Right lobe of liver (tissue), 6 donors: Measurements from ENCODE around the gene MYL3. TPM values are rescaled to one million over a fixed set of nuclear protein-coding genes. Genes with fewer than 3 reads are reported as not detected.

Source experiments
- ATAC-seq, 4 donors: fragments of 200-7000 bp; cut with Tn5 transposase; one replicate each; pipeline ENCODE4 v1.9.1; 2020; ENCODE audit warnings: mild to moderate bottlenecking in 4 of 4, moderate library complexity in 4 of 4
- DNase-seq, 3 donors: peaks; one replicate each; pipeline ENCODE4 v3.0.0-alpha.2; 2020
- H3K27ac ChIP-seq, 3 donors: fragments of 200-600 bp; one replicate each; pipeline ENCODE4 v1.8.0; 2022
- H3K27me3 ChIP-seq, 2 donors: fragments of 200-600 bp; one replicate each; pipeline ENCODE4 v1.8.0; 2022
- H3K36me3 ChIP-seq, 4 donors: fragments of 200-600 bp; sonication (generic) in 1 of 4; one replicate each; pipeline versions ENCODE4 v1.5.1 to v1.8.0; 2017 to 2022; ENCODE audit warnings: control low read depth in 1 of 4
- H3K4me1 ChIP-seq, 4 donors: fragments of 200-600 bp; sonication (generic) in 1 of 4; one replicate each; pipeline versions ENCODE4 v1.5.1 to v1.8.0; 2017 to 2022; ENCODE audit warnings: control low read depth in 1 of 4
- H3K4me3 ChIP-seq, 3 donors: fragments of 200-600 bp; one replicate each; pipeline ENCODE4 v1.8.0; 2022
- H3K9me3 ChIP-seq, 4 donors: fragments of 200-600 bp; sonication (generic) in 1 of 4; one replicate each; pipeline versions ENCODE4 v1.5.1 to v1.8.0; 2017 to 2022; ENCODE audit warnings: control low read depth in 1 of 4
- CTCF ChIP-seq, 4 donors: fragments of 200-600 bp in 3 of 4; fragments of 450-650 bp in 1 of 4; IDR thresholded peaks; one replicate each; pipeline versions ENCODE4 v1.5.1 to v1.8.0; 2016 to 2022; ENCODE audit warnings: antibody characterized with exemption in 4 of 4, mild to moderate bottlenecking in 2 of 4
- POLR2A ChIP-seq: fragments of 450-650 bp; IDR thresholded peaks from one replicate; pipeline ENCODE4 v1.6.1; 2017; ENCODE audit warnings: antibody characterized with exemption, mild to moderate bottlenecking
- WGBS: methylation state at CpG from one replicate; pipeline ENCODE4 v1.1.6; 2018; ENCODE audit warnings: low coverage, low lambda C conversion rate; ENCODE audit not compliant: insufficient coverage; ENCODE audit errors: missing lambda C conversion rate; 5-methylcytosine and 5-hydroxymethylcytosine counted together
- intact Hi-C, 2 donors: fragments of 100-400 bp; cut with DNase I; formaldehyde crosslinking; loops; one replicate each; pipeline versions ENCODE4 v1.11.2 to v1.14.1; 2022
- total RNA-seq, 6 experiments: library from RNA; depleted of rRNA in 2 of 6; stranded (reverse); fragments of >200 nt in 2 of 6; fragmentation: NEBNext Ultra II Directional in 3 of 6; extraction: Animal tissue kit (Norgen Biotek cat#: 25700) in 3 of 6; gene quantifications; one replicate each; pipeline versions ENCODE4 v1.1.0 to v1.2.4, GENCODE V29; 2016 to 2023
- donor health status: DM: no; HTN: yes; CAD: no.
- donor health status: DM: no; HTN: no; CAD: no.
- donor health status: DM: no; HTN: no; CAD: no.
- donor health status: DM: no; HTN: yes; CAD: no.
- donor health status: DM: no; HTN: yes; CAD: no.

Gene MYL3
- total RNA-seq, 6 experiments from 2014 or later: 0.37 to 2.0 (median 1.00) TPM

DNA sequence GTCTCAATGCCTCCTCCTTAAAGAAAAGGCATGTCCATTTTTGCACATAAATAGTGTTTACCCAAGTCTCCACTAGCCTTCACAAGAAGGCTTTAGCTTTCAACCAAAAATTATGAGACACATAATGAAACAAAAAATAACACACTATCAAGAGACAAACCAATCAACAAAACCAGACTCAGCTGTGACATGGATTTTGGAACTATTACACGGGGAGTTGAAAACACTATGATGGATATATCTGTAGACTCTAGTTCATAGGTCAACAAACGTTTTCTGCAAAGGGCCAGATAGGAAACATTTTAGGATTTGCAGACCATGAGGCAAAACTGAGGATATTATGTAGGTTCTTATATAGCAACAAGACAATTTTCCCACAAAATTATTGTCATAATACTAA is 24.9 kb downstream of the MYL3 start:
- Histone ChIP-seq H3K9me3 (no peaks in the 10 kb centered on the region), H3K27me3 (no peaks in the 10 kb centered on the region), H3K4me3 (no peak overlapping the region), H3K4me1 (no peaks in the 10 kb centered on the region), H3K27ac (no peak overlapping the region), H3K36me3 (no peaks in the 10 kb centered on the region)
- ATAC-seq (no peak), DNase-seq (no peak)
- intact Hi-C loops: no loop called here
- TF ChIP-seq CTCF (IDR thresholded peaks at IDR 0.05) (no peak), POLR2A (no peak)
- 64% methylated on average over 2 of the region's 2 CpGs for WGBS

- H3K27ac ChIP-seq: no peak overlapping the region
- intact Hi-C loops: no loop called here
- no peaks in the 10 kb centered on the region for H3K9me3 ChIP-seq
- H3K4me3 ChIP-seq: no peak overlapping the region
- ATAC-seq (no peak), DNase-seq (no peak)
- TF ChIP-seq CTCF (IDR thresholded peaks at IDR 0.05): no peak
- no peak for TF ChIP-seq POLR2A
- H3K27me3 ChIP-seq: no peaks in the 10 kb centered on the region
- WGBS: 95% methylated on average over 3 of the region's 4 CpGs
- H3K36me3 ChIP-seq: no peaks in the 10 kb centered on the region
- no peaks in the 10 kb centered on the region for H3K4me1 ChIP-seq
Measured at GRCh38 chr3:46835491-46835890, 27.8 kb downstream of the MYL3 start.

- ATAC-seq: no peak
- intact Hi-C loops: no loop called here
- no peak for TF ChIP-seq CTCF (IDR thresholded peaks at IDR 0.05)
- TF ChIP-seq POLR2A: no peak
- WGBS: 87% methylated on average over 11 of the region's 12 CpGs
- no peak for DNase-seq
- H3K27me3 ChIP-seq: no peaks in the 10 kb centered on the region
- no peaks in the 10 kb centered on the region for H3K9me3 ChIP-seq
- H3K27ac ChIP-seq: no peak overlapping the region
- H3K4me3 ChIP-seq: no peak overlapping the region
- no peaks in the 10 kb centered on the region for H3K36me3 ChIP-seq
- H3K4me1 ChIP-seq: no peaks in the 10 kb centered on the region
Measured at GRCh38 chr3:46835054-46835453, 28.2 kb downstream of the MYL3 start.

DNA sequence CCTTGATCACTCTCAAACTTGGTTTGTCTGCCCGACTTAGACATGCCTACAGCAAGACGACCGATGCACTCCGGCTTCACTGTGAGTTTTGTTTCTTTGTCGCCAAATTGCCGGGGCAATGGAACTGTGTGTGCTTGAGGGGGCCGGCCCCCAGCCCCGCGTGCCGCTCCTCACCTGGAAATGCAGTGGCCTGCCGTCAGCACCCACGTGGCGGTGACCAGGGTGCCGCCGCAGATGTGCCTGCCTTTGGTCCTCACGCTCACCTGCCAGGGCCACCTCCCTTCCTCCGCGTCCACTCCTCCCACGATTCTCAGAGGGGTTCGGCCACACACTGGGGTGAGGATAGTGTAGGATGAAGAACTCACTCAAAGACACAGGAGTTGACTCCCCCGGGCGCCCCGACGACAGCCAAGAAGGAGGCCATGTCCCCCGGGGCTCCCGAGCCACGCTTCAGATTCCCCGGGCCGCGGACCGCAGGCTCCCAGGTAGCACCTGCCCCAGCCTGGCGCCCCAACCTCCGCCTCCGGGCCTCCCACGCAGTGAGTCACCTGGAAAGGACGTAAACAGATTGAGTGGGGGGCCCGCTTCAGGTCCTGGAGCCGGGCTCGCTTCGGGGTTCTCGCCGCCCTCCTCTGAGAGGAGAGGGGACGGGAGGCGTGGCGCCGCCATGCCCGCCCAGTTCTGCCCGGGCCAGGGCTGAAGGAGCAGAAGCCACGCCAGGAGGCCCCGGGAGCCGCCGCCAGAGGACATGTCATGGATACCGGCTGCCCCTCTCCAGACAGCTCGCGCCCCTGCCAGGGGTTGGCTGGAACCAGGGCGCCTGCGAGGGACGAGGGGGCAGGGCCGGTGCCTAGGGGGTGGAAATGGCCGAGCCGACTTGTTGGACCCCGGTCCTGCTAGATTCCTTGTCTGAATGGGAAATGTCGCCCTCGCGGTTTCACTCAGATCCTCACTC is 29.6 kb downstream of the MYL3 start:
- Histone ChIP-seq H3K4me1 (no peaks in the 10 kb centered on the region), H3K9me3 (no peaks in the 10 kb centered on the region), H3K36me3 (no peaks in the 10 kb centered on the region), H3K4me3 (no peak overlapping the region), H3K27me3 (no peaks in the 10 kb centered on the region), H3K27ac (no peak overlapping the region)
- intact Hi-C loops: no loop called here
- TF ChIP-seq CTCF (IDR thresholded peaks at IDR 0.05) (no peak), POLR2A (no peak)
- WGBS: 95% methylated on average over 7 of the region's 65 CpGs
- no peak for DNase-seq
- ATAC-seq: peak in 1 of 4 donors; percentile 19
